HG03439 (cell line): ENCODE measurements around the gene HIP1R.
"Not testable (repeated sequence)": the region's sequence is repeated elsewhere in the genome, so short reads cannot be mapped to it uniquely, and the experiment has no call there.

Experiments
- ATAC-seq: cut with Tn5 transposase; IDR thresholded peaks from one replicate; pipeline ENCODE4 v1.9.1; 2021; ENCODE audit warnings: mild to moderate bottlenecking, moderate library complexity; ENCODE audit not compliant: unreplicated experiment

Gene HIP1R, protein sequence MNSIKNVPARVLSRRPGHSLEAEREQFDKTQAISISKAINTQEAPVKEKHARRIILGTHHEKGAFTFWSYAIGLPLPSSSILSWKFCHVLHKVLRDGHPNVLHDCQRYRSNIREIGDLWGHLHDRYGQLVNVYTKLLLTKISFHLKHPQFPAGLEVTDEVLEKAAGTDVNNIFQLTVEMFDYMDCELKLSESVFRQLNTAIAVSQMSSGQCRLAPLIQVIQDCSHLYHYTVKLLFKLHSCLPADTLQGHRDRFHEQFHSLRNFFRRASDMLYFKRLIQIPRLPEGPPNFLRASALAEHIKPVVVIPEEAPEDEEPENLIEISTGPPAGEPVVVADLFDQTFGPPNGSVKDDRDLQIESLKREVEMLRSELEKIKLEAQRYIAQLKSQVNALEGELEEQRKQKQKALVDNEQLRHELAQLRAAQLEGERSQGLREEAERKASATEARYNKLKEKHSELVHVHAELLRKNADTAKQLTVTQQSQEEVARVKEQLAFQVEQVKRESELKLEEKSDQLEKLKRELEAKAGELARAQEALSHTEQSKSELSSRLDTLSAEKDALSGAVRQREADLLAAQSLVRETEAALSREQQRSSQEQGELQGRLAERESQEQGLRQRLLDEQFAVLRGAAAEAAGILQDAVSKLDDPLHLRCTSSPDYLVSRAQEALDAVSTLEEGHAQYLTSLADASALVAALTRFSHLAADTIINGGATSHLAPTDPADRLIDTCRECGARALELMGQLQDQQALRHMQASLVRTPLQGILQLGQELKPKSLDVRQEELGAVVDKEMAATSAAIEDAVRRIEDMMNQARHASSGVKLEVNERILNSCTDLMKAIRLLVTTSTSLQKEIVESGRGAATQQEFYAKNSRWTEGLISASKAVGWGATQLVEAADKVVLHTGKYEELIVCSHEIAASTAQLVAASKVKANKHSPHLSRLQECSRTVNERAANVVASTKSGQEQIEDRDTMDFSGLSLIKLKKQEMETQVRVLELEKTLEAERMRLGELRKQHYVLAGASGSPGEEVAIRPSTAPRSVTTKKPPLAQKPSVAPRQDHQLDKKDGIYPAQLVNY

DNA sequence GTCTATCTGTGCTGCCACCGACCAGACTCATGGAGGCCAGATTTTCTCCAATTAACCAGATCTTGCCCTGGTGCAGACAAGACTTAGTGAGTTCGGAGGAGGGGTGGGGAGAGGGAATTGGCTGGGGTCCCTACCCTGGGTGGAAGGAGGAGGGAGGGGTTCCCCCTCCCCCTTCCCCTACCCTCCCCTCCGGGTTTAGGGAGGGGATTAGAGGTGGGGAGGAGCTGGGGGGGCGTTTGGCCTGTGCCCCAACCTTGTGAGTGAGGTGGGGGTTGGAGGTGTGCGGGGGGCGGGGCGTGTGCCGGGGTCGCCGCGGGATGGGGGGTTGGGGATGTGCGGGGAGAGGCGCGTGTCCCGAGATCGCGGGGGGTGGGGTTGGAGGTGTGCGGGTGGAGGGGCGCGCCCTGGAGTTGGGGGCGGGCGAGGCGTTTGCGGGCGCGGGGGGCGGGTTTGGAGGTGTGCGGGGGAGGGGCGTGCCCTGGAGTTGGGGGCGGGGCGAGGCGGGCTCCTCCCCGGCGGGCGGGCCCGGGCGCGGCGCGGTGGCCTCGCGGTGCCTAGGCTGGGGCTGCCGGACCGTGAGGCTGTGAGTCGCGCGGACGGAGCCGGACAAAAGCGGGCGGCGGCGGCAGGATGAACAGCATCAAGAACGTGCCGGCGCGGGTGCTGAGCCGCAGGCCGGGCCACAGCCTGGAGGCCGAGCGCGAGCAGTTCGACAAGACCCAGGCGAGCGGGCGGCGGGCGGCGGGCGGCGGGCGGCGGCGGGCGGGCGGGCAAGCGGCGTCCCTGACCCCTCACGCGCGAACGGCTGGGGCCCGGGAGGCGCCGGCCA is at the start of gene HIP1R:
Gene HIP1R (plus strand): TSS at position 537 of the 829 bp plus-strand sequence. CDS start 94 bp downstream, at position 631.
- ATAC-seq, result no peak

DNA sequence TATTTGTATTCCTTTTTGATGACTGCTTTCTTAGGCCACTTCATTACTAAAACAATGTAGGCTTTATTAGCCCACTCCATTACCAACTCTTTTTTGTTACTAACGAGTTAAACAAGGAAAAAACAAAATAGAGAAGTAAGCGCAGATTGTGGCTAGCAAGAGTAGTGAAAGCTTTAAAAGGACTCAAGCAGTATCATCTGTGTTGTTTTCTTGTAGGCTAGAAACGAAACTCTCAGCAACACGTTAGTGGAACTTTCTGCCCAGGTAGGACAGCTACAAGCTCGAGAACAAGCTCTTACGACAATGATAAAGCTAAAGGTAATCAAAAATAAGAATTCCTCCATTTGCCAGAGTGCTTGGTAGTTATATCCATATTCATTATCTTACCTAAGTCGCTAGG is 49.8 kb upstream of the HIP1R start:
- ATAC-seq, result no peak

DNA sequence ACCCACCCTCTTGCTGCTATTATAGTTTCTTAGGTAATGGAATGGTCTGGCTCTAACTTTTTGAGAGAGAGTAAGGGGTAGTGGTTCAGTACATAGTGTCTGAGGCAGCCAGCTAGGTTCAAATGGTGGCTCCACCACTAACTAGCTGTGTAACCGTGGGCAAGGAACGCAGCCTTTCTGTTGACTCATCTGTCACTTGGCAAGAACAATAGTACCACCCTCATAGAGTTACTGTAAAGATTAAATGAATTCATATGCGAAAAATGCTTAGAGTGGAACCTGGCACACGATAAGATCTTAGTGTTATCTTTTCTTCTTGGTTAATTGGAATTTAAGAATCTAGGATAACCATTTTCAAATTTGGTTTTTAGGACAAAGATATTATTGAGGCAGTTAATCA is 46.9 kb upstream of the HIP1R start:
- ATAC-seq, result no peak

DNA sequence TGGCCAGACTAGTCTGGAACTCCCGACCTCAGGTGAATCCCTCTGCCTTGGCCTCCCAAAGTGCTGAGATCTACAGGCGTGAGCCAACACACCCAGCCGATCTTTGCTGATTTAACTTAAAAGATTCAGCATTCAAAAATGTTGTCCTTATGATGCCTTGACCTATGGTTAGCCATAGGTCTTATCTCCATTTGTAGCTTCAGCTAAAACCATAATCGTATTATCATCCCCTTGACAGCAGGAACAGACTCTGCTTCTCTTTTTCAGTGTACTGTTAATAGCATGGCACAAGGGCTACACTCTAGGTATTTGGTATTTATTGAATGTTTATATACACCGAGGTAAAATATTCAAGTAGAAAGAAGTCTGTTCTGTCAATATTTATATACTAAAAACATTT is 45.6 kb upstream of the HIP1R start:
- no peak for ATAC-seq

DNA sequence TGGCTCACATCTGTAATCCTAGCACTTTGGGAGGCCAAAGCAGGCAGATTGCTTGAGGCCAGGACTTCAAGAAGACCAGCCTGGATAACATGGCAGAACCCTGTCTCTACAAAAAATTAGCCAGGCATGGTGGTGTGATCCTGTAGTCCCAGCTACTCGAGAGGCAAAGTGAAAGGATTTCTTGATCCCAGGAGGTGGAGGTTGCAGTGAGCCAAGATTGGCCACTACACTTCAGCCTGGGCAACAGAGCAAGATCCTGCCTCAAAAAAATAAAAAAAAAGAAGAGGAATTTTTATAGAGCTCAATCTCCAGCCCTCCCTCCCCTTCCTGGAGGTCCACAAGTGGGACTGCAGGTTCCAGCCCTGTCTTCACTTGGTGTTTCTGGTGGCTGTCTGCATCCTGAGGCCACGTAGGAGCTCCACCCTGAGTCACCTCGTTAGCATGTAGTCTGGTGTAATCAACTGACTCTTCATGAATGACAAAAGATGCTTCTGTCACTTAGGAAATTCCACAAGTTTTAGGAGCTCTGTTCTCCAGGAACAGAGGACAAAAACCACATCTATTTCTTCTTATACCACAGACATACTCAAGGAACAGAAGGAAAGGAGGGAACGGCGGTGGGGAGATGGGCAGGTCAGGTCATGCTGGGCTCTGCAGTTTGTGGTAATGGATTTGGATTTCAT is 44.7 kb upstream of the HIP1R start:
- no peak for ATAC-seq

DNA sequence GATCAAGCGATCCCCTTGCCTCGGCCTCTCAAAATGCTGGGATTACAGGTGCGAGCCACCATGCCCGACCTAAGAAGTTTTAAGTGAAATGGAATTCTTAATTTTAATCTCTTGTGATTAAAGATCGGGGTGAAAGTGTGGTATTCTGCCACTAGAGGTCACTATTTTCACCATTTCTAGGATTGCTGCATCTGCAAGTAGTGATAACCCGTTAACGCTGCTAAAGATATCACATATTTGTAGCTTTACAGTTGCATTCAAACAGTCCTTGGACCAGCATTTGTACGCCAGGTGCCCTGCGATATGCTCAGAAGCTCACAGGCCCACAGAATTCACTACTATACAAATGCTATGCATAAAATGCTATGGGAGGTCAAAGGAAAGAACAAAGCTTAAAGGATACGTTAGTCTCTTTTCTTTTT is 41.6 kb upstream of the HIP1R start:
- ATAC-seq, result no peak

DNA sequence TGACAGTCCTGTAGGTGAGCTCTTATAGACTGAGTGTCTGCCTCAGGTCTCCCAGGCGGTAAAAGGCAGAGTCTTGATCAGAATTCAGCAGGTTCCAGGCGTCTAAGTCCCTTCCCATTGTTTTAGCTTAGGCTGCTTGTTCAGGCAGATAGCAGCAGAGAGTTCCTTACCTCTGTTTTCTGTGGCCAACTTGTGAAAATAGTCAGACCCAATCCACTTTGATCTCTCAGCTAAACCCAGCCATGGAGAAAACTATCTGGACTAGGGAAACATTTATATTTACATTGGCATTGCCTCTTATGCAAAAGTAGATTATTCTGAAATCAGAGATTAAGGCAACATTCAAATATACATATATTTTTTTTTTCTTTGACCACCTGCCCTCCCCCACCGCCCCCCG is 39.5 kb upstream of the HIP1R start:
- ATAC-seq, result no peak

DNA sequence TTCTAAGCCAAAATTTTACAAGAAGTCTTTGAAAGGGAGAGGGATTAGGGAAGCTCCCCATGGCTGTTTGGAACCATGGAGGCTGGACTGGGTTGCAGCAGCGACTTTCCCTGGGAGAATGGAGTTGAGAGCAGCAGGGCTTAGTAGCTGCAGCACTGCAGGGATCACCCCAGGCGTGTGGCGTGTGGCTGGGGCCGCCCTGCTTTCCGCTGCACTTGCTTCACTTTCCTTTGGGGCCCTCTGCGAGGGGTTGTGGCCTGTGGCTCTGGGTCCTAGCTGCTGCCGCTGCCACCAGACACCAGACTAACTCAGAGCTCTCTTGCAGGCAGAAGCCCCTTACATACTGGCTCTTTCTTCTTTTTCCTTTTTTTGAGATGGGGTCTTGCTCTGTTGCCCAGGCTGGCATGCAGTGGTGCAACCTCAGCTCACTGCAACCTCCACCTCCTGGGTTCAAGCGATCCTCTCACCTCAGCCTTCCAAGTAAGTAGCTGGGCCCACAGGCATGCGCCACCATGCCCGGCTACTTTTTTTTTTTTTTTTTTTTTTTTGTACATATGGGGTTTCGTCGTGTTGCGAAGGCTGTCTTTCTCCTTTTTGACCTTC is 35.5 kb upstream of the HIP1R start:
- ATAC-seq, result no peak

DNA sequence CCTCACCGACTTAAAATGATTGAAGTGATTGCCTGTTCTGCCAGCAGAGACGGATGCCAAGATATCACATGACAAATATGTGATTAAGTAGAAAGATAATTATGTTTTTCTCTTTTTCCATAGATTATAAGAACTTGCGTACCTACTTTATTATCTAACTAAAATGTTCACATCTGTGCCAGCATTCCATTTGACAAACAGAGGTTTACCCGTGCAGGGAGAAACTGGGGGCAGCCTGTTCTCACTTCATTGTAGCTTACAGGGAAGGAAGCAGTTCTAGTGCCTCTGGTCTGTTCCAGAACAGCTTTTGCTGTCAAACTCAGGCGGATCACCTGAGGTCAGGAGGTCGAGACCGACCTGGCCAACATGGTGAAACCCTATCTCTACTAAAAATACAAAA is 31.3 kb upstream of the HIP1R start:
- ATAC-seq, result no peak

DNA sequence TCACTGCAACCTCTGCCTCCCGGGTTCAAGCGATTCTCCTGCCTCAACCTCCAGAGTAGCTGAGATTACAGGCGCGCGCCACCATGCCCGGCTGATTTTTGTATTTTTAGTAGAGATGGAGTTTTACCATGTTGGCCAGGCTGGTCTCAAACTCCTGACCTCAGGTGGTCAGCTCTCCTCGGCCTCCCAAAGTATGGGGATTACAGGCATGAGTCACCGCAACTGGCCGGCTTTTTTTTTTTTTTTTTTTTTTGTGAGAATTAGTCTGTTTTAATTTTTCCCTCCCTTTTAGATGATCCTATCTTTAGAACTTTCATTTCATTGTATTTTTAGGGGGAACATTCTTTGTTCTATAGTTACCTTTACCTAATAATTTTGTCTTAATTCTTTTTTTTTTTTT is 30.3 kb upstream of the HIP1R start:
- ATAC-seq, result not testable (repeated sequence)

DNA sequence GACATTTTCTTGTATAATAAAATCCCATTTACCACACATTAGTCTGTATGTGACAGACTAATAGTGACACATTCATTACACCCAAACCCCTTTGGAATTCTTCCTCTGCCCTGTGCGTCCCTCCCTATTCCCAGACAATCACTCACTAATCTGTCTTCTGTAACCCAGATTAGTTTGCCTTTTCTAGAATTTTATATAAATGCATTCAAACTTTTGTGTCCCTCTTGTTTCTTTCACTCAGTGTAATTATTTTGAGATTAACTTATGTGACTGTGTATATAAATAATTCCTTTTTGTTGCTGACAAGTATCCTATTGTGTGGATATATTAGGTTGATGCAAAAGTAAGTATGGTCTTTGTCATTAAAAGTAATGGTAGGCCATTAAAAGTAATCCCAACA is 27.6 kb upstream of the HIP1R start:
- ATAC-seq, result no peak

DNA sequence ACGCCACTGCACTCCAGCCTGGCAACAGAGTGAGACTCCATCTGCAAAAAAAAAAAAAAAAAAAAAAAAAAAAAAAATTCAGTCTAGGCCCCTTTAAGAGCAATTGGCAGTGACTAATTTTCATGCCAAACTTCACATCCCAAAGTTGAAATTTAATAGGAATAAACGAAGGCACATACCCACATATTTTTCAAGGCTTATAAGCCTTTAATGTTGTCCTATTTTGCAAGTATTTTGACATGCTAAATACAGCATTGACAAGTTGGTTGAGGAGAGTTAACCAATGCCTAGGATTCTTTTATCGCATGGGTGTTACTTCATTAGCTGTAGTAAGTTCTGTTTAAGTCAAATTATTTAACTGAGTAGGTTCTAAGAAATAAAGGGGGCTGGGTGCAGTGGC is 23.5 kb upstream of the HIP1R start:
- ATAC-seq, result no peak

DNA sequence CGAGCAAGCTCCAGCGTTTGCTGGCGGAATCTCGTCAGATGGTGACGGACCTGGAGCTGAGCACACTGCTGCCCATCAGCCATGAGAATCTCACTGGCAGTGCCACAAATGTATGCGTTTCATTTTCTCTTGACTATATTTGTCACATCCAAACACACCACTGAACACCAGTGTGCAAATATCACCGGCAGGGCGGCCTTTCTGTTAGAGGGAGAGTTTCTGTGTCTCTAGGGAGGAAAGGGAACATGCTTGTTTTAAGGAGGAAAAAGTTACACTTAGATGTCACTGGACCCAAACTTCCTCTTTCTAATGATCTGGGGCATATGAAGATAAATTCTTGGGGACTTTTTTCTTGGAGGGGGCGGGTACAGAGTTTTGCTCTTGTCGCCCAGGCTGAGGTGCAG is 21.9 kb upstream of the HIP1R start:
- ATAC-seq, result no peak

DNA sequence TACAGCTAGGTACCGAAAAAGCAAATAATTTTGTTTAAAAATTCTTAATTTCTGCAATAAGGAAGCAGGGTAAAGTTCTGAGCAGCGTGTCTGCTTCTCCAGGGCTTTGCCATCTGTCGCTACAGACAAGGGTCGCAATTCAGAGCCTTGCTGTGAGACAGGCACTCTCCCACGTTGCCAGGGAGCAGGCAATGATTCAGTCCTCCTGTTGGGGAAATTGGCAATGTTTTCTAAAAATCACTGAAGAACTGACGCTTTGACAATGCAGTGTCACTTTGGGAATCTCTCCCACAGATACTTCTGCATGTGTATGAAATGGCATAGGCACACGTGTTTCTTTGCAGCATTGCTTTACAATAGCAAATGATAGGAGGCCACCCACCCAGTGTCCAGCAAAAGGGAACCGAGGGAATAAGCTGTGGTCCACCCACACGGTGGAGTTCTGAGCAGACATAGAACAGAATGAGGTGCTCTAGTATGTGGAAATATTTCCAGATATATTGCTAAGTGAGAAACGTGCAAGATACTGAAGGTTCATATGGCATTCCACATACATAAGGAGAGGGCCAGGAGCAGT is 16.0 kb upstream of the HIP1R start:
- ATAC-seq, result no peak

DNA sequence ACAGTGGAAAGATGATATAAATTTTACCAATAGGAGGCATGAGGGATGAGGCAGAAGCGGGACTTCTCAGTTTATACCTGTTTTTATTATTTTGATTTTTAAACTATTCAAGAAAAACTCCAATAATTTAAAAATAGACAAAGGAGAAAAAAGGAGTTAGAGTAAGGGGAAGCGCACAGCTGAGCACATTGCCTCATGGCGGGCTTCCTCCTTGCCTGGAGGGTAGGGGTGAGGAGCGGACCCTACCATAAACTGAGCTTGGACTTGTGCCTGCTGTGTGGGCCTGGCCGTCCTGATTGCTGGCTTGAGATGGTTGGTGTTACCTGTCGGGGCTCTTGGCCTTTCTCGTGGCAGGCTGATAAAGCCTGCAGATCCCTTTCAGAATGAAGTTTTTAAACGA is 15.1 kb upstream of the HIP1R start:
- no peak for ATAC-seq

DNA sequence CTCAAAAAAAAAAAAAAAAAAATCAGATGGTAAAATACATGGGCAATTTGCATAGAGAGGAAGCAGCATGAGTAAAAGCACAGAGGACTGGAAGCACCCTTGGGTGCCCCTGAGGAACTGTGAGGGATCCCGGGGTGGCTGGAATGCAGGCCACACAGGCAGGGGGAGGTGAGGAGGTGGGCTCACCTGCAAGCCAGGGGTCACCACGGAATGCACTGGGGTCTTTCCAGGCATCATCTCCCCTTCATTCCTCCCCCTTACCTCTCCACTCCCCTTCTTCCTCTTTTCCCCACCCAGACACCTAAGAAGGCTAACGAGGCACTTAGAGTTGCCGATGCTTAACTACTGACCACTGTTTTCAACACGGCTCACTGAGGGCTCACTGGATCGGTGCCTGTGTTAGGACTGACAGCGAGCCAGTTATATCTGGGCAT is 14.4 kb upstream of the HIP1R start:
- no peak for ATAC-seq

DNA sequence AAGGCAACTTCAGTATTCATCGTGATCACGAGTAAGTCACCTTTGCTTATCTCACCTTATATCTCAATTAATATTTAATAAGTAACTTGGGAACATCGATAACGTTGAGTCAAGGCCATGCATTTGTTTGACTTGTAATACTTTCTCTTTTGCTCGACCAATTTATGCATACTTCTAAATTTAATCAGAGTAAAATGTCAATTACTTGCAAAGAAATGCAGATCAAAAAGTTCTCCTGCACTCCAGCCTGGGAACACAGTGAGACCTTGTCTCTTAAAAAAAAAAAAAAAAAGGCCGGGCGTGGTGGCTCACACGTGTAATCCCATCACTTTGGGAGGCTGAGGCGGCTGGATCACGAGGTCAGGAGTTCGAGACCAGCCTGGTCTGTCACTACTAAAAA is 11.8 kb upstream of the HIP1R start:
- no peak for ATAC-seq

DNA sequence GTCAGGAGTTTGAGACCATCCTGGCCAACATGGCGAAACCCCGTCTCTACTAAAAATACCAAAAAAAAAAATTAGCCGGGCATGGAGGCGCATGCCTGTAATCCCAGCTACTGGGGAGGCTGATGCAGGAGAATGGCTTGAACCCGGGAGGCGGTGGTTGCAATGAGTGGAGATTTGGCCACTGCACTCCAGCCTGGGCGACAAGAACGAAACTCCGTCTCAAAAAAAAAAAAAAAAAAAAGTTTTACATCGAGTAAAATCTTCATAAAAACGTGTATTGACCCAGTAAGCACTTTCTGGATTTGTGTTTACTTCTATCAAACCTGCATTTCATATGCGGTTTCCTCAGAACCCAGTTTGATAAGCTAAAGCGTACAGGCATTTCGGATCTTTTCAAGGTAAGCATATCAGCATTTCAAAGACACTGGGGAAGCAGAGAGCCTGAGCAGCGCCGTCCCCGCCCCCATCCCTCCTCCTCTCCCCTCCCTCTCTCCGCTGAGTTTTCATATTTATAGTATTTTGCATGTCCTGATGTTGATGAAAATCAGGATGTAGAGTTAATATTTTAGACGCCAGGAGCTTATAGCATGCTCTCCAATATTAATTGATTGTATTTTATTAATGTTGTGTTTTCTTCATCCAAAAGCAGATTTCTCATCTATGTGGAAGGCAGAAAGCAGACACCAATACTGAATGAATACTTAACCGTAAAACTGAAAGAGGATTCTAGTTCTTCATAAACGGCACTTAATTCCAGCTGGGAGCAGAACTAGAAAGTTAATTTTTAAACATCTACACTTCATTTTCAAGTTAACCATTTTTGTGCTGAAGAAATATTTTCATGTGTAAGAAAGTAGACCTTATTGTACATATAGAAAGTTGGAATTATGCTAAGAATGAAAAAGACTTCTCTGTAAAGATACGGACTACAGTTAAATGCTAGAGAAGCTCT is 9.2 kb upstream of the HIP1R start:
- ATAC-seq, result no peak
